ENCODE results near the gene HERC4.
A peak's percentile ranks its signal among the peaks of the same experiment; 100 is the strongest.

Gene HERC4

GRCh38 chr10:68074775-68075549 is at the start of gene HERC4:
Gene HERC4, minus strand, starts transcription at chr10:68075283. Its CDS starts 2,175 bp downstream, at chr10:68073108.
- TF ChIP-seq CTCF (conservative IDR thresholded peaks at IDR 0.05; ENCODE audit: low read depth, low read length), result no peak
- peak within 1 kb of the TSS; percentile 96 for H3K4me3 ChIP-seq (ENCODE audit: low read length)
- DNase-seq (ENCODE audit: low read depth), result peak; percentile 62

DNA sequence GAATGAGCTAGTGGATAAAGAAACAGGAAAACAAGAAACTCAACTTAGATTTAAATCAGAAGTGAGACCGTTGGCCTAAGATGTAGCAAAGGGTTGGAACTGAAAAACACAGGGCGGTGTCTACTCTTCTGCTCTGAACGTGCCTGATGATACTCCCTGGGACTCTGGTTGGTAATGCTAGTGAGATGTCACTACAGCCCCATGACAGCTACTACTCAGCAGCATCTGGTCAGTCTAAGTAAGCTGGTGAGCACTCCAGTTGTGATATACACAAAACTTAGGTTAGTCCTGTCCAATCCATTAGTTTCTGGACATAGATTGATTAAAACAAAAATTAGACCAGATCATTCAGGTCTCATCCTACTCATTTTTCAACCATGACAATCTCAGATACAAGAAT is 49.6 kb upstream of the HERC4 start:
- no peak for TF ChIP-seq CTCF (conservative IDR thresholded peaks at IDR 0.05; ENCODE audit: low read depth, low read length)

GRCh38 chr10:68121852-68122251 is 46.8 kb upstream of the HERC4 start:
- no peak for DNase-seq (ENCODE audit: low read depth)
- no peak for TF ChIP-seq CTCF (conservative IDR thresholded peaks at IDR 0.05; ENCODE audit: low read depth, low read length)
- no peak overlapping the region for H3K4me3 ChIP-seq (ENCODE audit: low read length)

More for the DNA sequence above, 49.6 kb upstream of the HERC4 start:
- DNase-seq (ENCODE audit: low read depth), result no peak
- H3K4me3 ChIP-seq (ENCODE audit: low read length), result no peak overlapping the region

GRCh38 chr10:68121020-68121743 is 46.1 kb upstream of the HERC4 start:
- H3K4me3 ChIP-seq (ENCODE audit: low read length), result no peak overlapping the region
- DNase-seq (ENCODE audit: low read depth), result no peak
- TF ChIP-seq CTCF (conservative IDR thresholded peaks at IDR 0.05; ENCODE audit: low read depth, low read length), result no peak

DNA sequence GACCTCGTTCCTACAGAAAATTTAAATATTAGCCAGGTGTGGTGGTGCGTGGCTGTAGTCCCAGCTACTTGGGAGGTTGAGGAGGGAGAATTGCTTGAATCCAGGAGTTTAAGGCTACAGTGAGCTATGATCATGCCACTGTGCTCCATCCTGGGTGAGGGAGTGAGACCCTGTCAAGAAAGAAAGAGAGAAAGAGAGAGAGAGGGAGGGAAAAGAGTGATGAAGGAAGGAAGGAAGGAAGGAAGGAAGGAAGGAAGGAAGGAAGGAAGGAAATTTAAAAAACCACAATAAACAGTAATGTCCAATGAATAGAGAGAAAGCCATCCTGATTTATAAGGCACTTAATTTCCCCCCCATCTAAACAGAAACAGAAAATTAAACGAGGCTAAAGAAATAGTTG is 43.6 kb upstream of the HERC4 start:
- H3K4me3 ChIP-seq (ENCODE audit: low read length), result no peak overlapping the region
- no peak for DNase-seq (ENCODE audit: low read depth)
- TF ChIP-seq CTCF (conservative IDR thresholded peaks at IDR 0.05; ENCODE audit: low read depth, low read length), result no peak

DNA sequence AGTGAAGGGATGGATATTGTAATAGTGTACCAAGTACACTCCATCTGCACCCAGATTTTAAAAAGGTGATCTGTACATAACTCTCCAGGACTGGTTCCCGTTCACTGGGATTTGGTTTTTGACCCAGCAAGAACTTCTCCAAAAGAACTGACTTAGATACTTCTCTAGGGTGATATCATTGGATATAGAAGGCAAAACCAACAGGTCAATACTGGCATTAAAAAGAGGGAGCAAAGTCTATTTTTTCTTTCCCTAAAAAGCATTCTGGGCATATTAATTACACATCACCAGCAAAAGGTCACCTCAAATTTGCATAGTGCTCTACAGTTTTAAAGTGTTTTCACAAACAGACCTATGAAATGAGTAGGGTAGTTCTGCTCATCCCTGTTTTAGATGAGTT is 37.8 kb upstream of the HERC4 start:
- no peak overlapping the region for H3K4me3 ChIP-seq (ENCODE audit: low read length)
- no peak for TF ChIP-seq CTCF (conservative IDR thresholded peaks at IDR 0.05; ENCODE audit: low read depth, low read length)
- no peak for DNase-seq (ENCODE audit: low read depth)

GRCh38 chr10:68111584-68111983 is 36.5 kb upstream of the HERC4 start:
- TF ChIP-seq CTCF (conservative IDR thresholded peaks at IDR 0.05; ENCODE audit: low read depth, low read length), result no peak
- DNase-seq (ENCODE audit: low read depth), result no peak
- no peak overlapping the region for H3K4me3 ChIP-seq (ENCODE audit: low read length)
